ENCODE measurements around the gene SLC22A7.

DNA sequence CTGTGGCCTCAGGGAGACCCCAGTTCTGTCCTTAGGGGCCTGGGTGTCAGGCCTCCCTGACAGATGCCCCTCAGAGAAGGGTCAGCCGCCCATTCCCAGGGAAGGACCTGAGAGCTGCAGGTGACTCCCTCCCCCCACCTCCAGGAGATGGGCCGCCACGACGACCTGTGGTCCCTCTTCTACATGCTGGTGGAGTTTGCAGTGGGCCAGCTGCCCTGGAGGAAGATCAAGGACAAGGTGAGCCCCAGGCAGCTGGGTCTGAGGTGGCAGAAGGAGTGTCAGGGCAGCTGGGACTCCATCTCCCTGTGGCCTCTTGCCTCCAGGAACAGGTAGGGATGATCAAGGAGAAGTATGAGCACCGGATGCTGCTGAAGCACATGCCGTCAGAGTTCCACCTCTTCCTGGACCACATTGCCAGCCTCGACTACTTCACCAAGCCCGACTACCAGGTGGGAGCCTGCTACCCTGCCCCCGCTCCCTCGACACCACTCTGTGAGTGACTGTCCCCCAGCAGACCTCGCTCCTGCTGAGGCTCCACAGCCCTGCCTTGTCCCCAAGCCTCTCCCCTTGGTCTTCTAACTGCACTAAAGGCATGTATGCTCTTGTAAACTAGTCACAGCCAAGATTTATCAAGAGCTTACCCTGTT lies 42.5 kb upstream of the SLC22A7 start:
- TF ChIP-seq, protein P1, sequence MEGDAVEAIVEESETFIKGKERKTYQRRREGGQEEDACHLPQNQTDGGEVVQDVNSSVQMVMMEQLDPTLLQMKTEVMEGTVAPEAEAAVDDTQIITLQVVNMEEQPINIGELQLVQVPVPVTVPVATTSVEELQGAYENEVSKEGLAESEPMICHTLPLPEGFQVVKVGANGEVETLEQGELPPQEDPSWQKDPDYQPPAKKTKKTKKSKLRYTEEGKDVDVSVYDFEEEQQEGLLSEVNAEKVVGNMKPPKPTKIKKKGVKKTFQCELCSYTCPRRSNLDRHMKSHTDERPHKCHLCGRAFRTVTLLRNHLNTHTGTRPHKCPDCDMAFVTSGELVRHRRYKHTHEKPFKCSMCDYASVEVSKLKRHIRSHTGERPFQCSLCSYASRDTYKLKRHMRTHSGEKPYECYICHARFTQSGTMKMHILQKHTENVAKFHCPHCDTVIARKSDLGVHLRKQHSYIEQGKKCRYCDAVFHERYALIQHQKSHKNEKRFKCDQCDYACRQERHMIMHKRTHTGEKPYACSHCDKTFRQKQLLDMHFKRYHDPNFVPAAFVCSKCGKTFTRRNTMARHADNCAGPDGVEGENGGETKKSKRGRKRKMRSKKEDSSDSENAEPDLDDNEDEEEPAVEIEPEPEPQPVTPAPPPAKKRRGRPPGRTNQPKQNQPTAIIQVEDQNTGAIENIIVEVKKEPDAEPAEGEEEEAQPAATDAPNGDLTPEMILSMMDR (IDR thresholded peaks at IDR 0.05; ENCODE audit: low read depth, low read length, missing input control) = no peak
- TF ChIP-seq, protein P2, sequence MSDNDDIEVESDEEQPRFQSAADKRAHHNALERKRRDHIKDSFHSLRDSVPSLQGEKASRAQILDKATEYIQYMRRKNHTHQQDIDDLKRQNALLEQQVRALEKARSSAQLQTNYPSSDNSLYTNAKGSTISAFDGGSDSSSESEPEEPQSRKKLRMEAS (IDR thresholded peaks at IDR 0.05) = no peak
- TF ChIP-seq EGR1 (IDR thresholded peaks at IDR 0.05; ENCODE audit: low read depth in 2 of 2) (no peak), YY1 (IDR thresholded peaks at IDR 0.05) (no peak)
- TF ChIP-seq, protein P3, sequence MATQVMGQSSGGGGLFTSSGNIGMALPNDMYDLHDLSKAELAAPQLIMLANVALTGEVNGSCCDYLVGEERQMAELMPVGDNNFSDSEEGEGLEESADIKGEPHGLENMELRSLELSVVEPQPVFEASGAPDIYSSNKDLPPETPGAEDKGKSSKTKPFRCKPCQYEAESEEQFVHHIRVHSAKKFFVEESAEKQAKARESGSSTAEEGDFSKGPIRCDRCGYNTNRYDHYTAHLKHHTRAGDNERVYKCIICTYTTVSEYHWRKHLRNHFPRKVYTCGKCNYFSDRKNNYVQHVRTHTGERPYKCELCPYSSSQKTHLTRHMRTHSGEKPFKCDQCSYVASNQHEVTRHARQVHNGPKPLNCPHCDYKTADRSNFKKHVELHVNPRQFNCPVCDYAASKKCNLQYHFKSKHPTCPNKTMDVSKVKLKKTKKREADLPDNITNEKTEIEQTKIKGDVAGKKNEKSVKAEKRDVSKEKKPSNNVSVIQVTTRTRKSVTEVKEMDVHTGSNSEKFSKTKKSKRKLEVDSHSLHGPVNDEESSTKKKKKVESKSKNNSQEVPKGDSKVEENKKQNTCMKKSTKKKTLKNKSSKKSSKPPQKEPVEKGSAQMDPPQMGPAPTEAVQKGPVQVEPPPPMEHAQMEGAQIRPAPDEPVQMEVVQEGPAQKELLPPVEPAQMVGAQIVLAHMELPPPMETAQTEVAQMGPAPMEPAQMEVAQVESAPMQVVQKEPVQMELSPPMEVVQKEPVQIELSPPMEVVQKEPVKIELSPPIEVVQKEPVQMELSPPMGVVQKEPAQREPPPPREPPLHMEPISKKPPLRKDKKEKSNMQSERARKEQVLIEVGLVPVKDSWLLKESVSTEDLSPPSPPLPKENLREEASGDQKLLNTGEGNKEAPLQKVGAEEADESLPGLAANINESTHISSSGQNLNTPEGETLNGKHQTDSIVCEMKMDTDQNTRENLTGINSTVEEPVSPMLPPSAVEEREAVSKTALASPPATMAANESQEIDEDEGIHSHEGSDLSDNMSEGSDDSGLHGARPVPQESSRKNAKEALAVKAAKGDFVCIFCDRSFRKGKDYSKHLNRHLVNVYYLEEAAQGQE (IDR thresholded peaks at IDR 0.05) = no peak

All from liver (tissue), 3 donors.